Posterior cingulate gyrus (tissue), 11 donors: ENCODE results near the gene B4GALNT3.

Source experiments
- DNase-seq, 10 donors: peaks; one replicate each; pipeline versions ENCODE4 v3.0.0 to v3.0.0-alpha.2; 2020 to 2021; ENCODE audit warnings: mixed read lengths in 3 of 10
- intact Hi-C: fragments of 100-400 bp; cut with DNase I; formaldehyde crosslinking; loops from one replicate; pipeline ENCODE4 v1.15.1; 2023

B4GALNT3 gene

DNA sequence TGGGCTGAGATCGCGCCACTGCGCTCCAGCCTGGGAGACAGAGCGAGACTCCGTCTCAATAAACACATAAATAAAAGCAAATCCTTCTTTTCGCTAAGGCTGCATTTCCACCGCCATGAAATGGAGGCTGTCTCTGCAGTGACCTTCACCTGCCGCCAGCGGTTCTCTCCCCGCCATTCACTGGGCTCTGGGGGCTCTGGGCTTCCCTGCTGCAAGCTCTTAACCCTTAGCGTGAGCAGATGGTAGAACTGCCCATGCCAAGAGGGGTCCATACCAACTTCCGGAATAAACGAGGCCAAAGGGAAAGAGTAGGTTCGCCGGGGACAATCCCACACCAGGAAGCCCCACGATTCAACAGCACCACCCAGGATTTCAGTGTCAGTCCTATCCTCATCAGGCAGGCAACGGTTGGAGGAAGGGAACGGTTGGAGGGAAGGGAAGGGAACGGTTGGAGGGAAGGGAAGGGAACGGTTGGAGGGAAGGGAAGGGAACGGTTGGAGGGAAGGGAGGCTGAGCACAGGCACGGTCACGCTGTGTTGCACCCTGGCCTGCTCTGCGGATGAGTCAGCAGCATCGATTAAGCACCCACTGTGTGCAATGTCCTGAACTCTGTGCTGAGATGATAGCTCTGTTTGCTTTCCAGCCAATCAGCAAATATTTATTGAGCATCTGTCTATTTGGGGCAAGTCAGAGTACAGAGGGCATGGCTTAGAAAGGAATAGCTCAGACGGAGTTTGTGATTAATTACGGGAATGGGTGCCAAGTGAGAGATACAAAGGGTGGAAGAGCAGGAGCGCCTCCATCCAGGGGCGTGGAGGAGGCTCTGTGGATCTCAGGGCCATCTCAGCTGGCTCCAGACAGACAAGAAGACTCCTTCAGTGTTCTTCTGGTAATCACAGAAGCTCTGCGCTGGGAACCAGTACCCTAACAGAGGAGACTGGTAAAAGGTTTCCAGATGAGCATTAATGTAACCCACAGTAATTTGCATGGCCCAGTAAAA lies 125.6 kb downstream of the B4GALNT3 start:
- intact Hi-C loops: no loop called here
- peak in 2 of 10 donors; percentile 21 to 24 for DNase-seq

DNA sequence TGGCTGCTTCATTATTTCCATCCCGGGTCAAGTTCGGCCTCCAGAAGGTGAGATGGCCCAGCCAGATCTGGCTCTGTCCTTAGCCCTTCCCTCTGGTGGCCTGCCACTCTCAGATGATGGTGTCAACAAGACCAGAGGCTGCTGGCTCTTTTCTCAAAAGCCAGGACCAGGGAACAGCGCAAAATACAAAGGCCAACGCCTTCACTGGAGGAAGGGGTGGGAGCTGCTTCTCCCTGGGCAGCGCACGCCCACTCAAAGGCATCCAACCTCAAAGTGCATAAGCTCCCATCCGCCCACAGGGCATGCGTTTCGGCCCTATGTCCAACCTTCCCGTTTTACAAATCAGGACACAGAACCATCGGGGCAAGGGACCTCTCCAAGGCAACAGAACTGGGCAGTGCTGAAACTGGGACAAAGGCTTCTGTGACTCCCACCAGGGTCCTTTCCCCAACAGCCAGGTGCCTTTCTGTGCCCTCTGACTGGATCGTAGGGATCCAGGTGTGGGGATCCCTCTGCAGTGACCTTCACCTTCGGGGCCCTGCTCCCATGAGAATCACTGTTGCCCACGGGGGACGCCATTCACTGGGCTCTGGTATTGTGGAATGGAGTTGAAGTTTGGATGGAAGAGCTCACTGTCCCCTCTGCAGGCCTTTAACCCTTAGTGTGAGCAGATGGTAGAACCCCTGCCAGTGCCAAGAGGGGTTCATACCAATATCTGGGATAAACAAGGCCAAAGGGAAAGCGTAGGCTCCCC lies 126.8 kb downstream of the B4GALNT3 start:
- peak in 2 of 10 donors; percentile 4 to 61 for DNase-seq
- intact Hi-C loops: no loop called here

DNA sequence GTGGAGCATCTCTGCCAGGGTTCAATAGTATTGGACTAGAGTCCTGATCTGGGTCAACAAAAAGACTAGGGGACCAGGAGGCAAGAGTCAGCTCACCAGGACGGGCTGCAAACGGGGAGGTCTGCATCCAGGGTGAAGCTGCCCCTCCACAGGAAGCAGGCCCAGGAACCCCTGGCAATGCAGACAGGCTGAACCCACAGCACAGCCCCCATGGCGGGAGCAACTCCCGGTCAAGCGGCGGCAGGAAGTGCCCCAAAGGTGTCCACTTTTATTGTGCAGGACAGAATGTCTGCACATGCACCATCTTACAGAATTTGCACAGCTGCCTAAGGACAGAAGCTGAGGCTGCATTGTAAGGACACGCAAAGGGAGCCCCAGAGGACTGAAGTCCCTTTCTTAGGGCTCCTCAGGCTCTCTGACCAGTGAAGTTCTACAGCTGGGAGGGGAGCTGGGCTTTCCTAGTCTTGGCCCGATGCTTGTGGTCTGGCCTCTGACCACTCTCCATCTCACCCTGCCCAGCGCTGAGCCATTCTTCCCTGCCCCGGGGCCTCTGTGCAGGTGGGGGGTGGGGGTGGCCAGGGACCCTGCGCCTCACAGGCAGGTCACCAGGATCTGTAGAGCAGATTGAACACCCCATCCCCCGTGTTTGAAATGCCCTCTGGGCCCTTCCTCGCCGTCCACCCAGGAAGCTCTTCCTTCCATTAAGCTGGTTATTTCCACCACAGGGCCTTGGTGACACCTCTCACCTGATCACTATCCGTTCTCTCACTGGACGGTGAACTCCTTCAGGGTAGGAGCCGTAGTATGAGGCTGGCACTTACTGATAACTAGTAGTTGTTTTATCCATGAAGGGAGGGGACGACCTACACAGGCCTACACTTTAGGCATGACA lies 127.6 kb downstream of the B4GALNT3 start:
- intact Hi-C loops: no loop called here

DNA sequence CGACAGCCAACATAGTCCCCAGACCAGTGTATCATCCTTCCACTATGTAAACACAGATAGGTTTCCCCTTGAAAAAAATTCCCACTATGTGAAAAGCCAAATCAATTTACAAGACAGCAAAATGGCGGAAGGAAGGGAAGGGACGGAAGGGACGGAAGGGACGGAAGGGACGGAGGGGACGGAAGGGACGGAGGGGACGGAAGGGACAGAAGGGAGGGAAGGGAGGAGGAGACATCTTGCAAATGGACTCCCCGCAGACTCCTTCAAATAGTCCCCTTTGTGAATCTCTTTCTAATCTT lies 128.2 kb downstream of the B4GALNT3 start:
- no peak for DNase-seq
- intact Hi-C loops: no loop called here

More for the DNA sequence above, 127.6 kb downstream of the B4GALNT3 start:
- DNase-seq: peak in 2 of 10 donors; percentile 19 to 51

DNA sequence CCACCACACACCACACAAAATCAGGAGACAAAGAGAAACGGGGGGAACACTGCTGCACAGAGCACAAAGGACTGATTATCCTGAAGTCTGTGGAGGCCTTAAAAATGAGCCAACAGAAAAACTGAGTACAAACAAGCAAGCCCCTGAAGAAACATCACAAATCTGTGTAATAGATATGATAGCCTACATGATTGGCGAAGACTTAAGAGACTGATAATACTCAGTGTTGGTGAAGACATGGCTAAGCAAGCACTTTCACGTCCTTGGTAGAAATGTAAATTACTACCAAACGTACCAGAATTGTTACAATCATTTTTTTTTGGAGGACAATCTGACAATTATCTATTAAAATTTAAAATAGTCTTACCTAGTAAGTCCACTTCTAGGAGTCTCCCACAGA lies 128.9 kb downstream of the B4GALNT3 start:
- DNase-seq: no peak
- intact Hi-C loops: no loop called here

DNA sequence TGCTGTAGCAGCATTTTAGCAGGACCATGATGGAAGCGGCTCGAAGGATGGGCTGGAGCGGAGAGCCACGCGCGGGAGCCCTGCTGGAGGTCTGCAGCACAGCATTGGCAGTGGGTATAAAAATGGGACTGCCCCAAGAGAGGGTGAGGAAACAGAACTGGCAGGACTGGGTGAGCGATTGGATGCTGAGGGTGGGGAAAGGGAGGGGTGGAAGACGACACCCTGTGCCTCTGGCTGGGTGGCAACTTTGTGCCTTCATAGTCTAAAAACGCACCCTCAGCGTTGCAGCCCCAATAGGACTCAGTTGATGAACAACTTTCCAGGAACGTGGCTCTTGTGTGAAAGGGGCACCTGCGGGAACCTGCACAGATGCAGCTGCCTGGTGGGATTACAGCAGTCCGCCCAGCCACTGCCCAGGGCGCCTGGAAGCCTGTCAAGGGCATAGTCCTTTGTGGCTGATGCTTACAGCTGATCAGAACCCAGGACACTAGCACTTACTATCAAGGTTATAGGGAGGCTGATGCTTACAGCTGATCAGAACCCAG lies 130.5 kb downstream of the B4GALNT3 start:
- peak in 2 of 10 donors; percentile 20 to 69 for DNase-seq

DNA sequence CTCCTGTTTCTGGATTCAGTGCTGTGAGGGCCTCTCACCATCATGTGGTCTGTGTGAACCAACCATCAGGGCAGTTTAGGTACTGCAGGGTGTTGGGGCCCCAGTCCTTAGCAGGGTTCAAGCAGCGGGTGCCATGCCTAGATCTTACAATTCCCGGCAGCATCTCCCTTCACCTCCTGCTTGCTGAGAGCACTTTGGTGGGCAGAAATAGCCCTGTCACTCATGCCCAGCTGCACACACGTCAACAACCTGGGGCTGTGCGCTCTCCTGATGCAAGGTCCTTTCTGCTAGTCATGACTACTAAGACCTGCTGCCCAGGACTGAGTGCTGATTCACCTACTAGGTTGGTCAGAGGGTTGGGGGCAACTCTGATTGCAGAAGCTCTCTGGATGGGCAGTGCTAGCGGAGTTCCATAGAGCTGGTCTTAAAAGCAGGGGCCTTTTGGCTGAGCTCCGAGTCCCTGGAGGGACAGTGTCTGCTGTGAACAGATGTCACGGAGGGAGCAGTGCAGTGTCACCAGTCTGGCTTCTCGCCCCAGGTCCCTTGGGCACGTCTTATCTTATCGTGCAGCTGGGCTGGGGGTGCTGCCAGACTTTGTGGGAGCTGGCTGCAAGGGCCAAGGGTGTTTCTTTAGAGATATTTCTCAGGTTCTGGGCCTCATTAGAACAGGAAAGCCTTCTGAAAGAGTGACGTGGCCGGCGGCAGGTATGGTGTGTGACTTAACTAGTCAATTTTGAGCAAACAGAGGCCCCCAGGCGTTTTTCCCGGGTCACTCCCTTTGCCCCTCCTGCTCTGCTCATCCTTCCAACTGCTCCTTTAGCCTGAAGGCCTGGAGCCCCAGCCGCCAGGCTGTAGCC lies 131.7 kb downstream of the B4GALNT3 start:
- intact Hi-C loops: no loop called here
- DNase-seq: peak in 2 of 10 donors; percentile 43 to 72

More for the DNA sequence above, 130.5 kb downstream of the B4GALNT3 start:
- intact Hi-C loops: no loop called here

DNA sequence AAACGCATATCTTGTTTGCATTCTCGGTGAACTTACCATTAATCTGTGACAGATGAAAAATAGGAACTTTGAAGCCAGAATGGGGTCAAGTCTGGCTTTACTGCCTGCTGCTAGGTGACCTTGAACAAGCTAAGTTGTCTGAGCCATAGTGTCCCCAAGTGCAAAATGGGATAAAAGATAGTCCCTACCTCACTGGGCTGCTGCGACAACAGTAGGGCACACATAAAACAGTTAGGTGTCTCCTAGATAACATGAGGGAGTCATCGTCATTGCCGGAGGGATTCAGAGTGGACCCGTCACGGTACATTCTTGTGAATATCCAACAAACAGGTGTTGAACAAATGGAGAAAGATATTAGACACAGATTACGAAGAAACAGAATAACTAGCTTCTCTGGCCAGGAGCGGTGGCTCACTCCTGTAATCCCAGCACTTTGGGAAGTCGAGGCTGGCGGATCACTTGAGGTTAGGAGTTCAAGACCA lies 132.3 kb downstream of the B4GALNT3 start:
- DNase-seq: peak in 2 of 10 donors; percentile 17 to 24
- intact Hi-C loops: no loop called here

DNA sequence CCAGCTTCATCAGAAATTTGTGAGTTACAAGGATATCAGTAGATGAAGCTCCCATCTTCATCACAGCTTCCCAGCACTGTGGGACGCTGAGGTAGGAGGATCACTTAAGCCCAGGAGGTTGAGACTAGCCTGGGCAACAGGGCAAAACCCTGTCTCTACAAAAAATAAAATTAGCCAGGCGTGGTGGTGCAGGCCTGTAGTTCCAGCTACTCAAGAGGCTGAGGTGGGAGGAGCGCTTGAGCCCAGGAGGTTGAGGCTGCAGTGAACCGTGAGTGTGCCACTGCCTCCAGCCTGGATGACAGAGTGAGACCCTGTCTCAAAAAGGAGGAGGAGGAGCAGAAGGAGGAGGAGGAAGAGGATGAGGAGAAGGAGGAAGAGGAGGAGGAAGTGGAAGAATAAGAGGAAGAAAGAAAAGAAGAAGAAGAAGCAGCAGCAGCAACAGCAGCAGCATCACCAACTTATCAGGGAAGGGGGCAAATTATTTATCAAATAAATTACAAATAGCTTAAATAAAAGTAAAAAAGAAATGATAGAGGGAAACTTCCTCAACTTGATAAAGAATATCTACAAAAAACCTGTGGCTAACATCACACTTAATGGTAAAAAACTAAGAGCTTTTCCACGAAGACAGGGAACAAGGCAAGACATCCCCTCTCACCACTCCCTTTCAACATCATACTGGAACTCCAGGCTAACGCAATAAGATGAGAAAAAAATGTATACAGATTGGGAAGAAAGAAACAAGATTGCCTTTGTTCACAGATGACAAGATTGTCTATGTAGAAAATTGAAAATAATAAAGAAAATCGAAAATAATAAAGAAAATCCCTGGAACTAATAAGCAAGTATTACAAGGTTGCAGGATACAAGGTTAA lies 133.9 kb downstream of the B4GALNT3 start:
- DNase-seq: peak in 1 of 10 donors; percentile 8
- intact Hi-C loops: no loop called here

DNA sequence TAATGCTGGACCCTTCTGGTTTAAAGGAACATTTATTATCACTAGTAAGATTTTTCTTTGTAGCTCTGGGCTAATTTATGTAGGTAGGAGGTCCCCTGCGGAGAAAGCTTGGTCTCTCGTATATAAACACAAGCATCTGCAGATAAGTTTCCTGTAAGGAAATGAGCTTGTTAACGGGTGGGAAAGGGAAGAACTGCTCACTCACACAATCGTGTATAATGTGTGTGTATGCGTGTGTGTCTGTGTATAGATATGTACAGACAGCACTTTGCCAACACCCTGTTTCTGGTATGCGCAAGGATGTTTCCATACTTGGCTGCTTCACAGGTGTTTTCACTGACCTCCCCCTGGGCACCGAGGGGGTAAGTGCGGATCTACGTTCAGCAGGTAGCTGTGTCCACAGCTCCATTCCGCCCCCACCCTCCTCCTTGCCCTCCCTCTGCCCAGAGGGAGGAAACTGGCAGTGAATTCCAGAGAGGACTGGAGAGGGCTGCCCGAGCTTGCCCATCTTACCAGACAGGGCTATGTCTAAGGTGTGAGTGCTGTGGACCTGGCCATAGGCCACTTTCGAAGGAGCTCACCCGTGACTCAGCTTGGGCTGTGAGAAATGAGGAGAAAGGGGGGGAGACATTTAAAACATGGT lies 138.3 kb downstream of the B4GALNT3 start:
- intact Hi-C loops: no loop called here
- DNase-seq: peak in 2 of 10 donors; percentile 19 to 49

DNA sequence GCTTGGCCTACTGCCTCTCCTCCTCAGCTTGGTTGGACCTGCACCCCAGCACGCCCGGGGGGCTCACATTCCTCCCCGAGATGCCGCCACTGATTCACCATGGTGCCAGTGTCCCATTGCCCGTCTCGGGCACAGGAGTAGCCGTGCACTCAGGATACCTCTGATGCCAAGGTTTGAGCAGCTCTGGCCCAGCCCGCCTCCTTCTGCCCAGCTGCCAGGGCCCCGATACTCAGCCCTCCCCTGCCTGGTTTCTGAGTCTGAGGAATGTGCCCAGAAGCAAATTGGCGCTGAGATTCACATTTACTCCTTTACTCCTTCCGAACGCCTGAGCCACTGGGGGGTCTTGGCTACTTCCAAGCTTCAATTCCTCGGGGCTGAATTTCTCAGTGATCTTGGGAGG lies 140.0 kb downstream of the B4GALNT3 start:
- peak in 2 of 10 donors; percentile 40 to 71 for DNase-seq
- intact Hi-C loops: no loop called here

DNA sequence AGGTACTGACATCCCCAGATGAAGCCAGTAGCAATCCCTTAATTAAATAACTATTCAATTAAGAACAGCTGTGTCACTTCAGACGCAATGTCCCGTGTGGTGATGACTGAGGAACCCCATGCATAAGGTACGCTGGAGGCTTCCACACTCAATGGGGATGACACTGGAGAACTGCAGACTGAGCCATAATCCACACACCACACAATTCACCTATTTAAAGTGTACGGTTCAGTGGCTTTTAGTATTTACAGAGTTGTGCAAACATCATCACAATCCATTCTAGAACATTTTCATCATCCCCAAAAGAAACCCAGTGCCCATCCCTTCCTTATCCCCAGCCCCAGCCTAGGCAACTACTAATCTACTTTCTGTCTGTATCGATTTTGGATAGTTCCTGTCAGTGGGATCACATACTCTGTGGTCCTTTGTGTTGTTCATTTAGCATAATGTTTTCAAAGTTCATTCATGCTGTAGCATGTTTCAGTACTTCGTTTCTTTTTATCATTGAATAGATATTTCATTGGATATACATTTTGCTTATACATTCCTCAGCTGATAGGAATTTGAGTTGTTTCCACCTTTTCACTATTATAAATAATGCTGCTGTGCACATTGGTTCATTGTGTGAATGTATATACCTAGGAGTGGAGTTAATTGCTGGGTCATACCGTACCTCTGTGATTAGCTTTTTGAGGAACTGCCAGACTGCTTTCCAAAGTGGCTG lies 142.4 kb downstream of the B4GALNT3 start:
- DNase-seq: no peak
- intact Hi-C loops: no loop called here

DNA sequence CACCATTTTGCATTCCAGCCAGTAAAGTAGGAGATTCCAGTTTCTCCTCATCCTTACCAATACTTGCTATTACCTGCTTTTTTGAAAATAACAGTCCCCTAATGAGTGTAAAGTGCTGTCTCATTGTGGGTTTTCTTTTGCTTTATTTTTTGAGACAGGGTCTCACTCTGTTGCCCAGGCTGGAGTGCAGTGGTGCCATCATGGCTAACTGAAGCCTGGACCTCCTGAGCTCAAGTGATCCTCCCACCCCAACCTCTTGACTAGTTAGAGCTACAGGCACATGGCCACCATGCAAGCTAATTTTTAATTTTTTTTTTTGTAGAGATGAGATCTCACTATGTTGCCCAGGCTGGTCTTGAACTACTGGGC lies 142.9 kb downstream of the B4GALNT3 start:
- DNase-seq: peak in 1 of 10 donors; percentile 16
- intact Hi-C loops: no loop called here

DNA sequence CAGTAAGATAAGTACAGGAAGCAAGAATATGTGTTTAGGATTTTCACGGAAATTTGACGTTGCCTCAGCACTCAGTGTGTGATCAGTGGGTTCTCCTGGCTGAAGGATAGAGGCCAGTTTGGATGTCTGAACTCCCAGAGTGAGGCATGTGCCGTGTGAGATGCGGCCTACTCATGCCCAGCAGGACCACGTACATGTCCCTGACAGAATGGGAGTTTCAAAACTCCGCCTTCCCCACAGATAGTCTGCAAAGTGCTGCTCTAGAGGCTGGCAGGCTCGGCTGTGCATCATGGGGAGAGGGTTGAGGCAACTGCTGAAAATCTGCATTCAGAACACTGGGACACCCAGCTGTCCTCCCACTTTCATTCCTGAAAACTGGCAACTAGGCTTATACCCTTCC lies 145.2 kb downstream of the B4GALNT3 start:
- intact Hi-C loops: no loop called here
- DNase-seq: no peak

DNA sequence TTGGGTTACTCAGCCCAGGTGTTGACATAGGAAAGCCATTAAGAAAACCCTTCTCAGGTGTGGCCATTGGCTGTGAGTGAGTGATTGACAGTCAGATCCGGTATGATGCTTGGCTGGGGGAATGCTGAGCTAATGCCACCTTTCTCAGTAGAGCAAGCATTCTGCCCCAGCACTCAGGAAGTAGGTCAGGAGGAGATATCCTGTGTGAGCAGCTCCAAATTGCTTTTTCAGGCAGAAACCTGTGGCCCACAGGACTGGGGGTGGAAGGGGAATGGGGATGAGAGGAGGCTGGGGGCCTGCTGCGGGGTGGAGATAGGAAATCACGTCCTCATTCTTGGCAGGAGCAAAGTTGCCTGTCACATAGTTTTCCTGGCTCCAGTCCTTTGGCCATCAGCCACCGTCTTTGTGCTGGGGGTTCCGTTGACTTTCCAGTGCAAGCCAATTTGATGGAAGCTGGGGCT lies 147.8 kb downstream of the B4GALNT3 start:
- DNase-seq: peak in 1 of 10 donors; percentile 72
- intact Hi-C loops: no loop called here

DNA sequence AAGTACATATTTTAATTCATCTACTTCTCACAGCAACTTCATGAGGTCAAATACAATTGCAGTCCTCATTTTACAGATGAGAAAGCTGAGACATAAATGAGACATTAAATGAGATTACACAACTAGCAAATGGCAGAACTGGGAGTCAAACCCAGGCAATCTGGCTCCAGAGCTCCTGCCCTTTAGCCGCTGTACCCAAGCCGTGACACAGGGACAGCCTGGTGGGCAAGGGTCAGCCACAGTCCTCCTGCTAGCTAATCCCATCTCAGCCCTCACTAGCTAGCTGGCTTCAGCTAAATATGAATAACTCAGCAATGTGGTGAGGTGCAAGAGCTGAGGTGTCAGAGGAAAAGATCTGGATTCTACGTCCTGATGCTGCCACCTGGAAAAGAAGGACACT lies 148.7 kb downstream of the B4GALNT3 start:
- intact Hi-C loops: no loop called here
- DNase-seq: no peak

DNA sequence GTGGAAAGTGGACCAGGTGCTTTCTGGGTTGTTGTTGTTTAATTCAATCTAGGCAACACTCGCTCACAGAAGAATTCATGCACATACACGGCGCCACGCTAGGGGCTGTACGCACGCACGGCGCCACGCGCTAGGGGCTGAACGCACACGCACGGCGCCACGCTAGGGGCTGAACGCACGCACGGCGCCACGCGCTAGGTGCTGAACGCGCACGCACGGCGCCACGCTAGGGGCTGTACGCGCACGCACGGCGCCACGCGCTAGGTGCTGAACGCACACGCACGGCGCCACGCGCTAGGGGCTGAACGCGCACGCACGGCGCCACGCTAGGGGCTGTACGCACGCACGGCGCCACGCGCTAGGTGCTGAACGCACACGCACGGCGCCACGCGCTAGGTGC lies 149.2 kb downstream of the B4GALNT3 start:
- DNase-seq: no peak
- intact Hi-C loops: no loop called here
